A549 (cell line): ENCODE measurements around the gene NFIA. TPM values are rescaled to one million over a fixed set of nuclear protein-coding genes. Genes with fewer than 3 reads are reported as not detected.
A peak's percentile ranks its signal among the peaks of the same experiment; 100 is the strongest.

Experiments
- ATAC-seq, 2 experiments: fragments of 200-7000 bp in 1 of 2; fragments of >200 bp in 1 of 2; cut with Nextera tagmentation in 1 of 2; cut with Tn5 transposase in 1 of 2; 3 replicates each; pipeline versions ENCODE4 v1.8.0 to v1.9.1; 2018 to 2020; ENCODE audit warnings: mild to moderate bottlenecking in 1 of 2, moderate library complexity in 1 of 2
- CTCF ChIA-PET: fragments of 300-600 bp; sonication (Branson Sonifier 250); formaldehyde crosslinking; extraction: SDS; loops from one replicate; lab custom pipeline; 2021; ENCODE audit warnings: antibody characterized with exemption, inconsistent platforms; lab: Yijun Ruan, JAX
- POLR2A ChIA-PET: fragments of 350-600 bp; formaldehyde crosslinking; extraction: SDS; loops from one replicate; lab custom pipeline; 2021; ENCODE audit warnings: antibody characterized with exemption, inconsistent platforms; lab: Yijun Ruan, JAX
- DNase-seq, 2 experiments: peaks; one replicate each; pipeline versions ENCODE4 v3.0.0 to v3.0.0-alpha.2; 2011 to 2016; ENCODE audit warnings: low read depth in 1 of 2, low spot score in 1 of 2
- FAIRE-seq: peaks from 2 replicates; lab custom pipeline; 2011; peaks lifted over from hg19 to GRCh38; lab: Jason Lieb, UNC
- H3K27ac ChIP-seq, 2 experiments: fragments of >200 bp; sonication (Bioruptor Twin); formaldehyde crosslinking; 3 replicates each; pipeline ENCODE4 v1.5.1; 2016 to 2017
- H3K4me1 ChIP-seq: fragments of >200 bp; sonication (Bioruptor Twin); formaldehyde crosslinking; 3 replicates; pipeline ENCODE4 v1.6.1; 2016
- H3K4me2 ChIP-seq: fragments of >200 bp; sonication (Bioruptor Twin); formaldehyde crosslinking; 3 replicates; pipeline ENCODE4 v1.6.1; 2016
- H3K4me3 ChIP-seq: fragments of >200 bp; sonication (Bioruptor Twin); formaldehyde crosslinking; 3 replicates; pipeline ENCODE4 v1.5.1; 2016
- H3K9me3 ChIP-seq: fragments of >200 bp; sonication (Bioruptor Twin); formaldehyde crosslinking; 3 replicates; pipeline ENCODE4 v1.6.1; 2016
- BCL3 ChIP-seq: fragments of >200 bp; sonication (Bioruptor Twin); formaldehyde crosslinking; IDR thresholded peaks from 3 replicates; pipeline ENCODE4 v1.6.1; 2016
- CHD4 ChIP-seq: fragments of 200-600 bp; sonication (generic); IDR thresholded peaks from 2 replicates; pipeline ENCODE4 v1.6.1; 2016; ENCODE audit warnings: antibody characterized with exemption, mild to moderate bottlenecking, borderline replicate concordance
- CTCF ChIP-seq: fragments of >200 bp; sonication (Bioruptor Twin); formaldehyde crosslinking; IDR thresholded peaks from 3 replicates; pipeline ENCODE4 v1.5.1; 2016
- E2F6 ChIP-seq: IDR thresholded peaks from 2 replicates; pipeline ENCODE4 v1.6.1; 2012; ENCODE audit warnings: low read depth, borderline replicate concordance
- EHMT2 ChIP-seq: fragments of 200-600 bp; sonication (generic); IDR thresholded peaks from 2 replicates; pipeline ENCODE4 v1.6.1; 2016; ENCODE audit warnings: antibody characterized with exemption, low read depth, mild to moderate bottlenecking, moderate library complexity
- ELK1 ChIP-seq: fragments of 150-350 bp; IDR thresholded peaks from 2 replicates; pipeline ENCODE4 v1.6.1; 2014; ENCODE audit warnings: low read depth, mild to moderate bottlenecking, low read length
- FOSL2 ChIP-seq, 2 experiments: fragments of 450-650 bp in 1 of 2; fragments of >200 bp in 1 of 2; sonication (Bioruptor Twin) in 1 of 2; formaldehyde crosslinking; IDR thresholded peaks; 2 replicates each; pipeline versions ENCODE4 v1.5.0 to v1.6.1; 2016 to 2020; ENCODE audit warnings: mild to moderate bottlenecking in 1 of 2, moderate library complexity in 1 of 2
- HMGXB4 ChIP-seq: fragments of 250-450 bp; sonication (Bioruptor Pico); IDR thresholded peaks from 2 replicates; pipeline ENCODE4 v1.5.0; 2021; ENCODE audit warnings: mild to moderate bottlenecking, moderate library complexity, borderline replicate concordance
- HOXA7 ChIP-seq: fragments of 250-450 bp; sonication (Bioruptor Pico); IDR thresholded peaks from 2 replicates; pipeline ENCODE4 v1.5.0; 2020; ENCODE audit warnings: mild to moderate bottlenecking, moderate library complexity
- KDM1A ChIP-seq: fragments of 200-600 bp; sonication (generic); IDR thresholded peaks from 2 replicates; pipeline ENCODE4 v1.6.1; 2016; ENCODE audit warnings: low read depth, mild to moderate bottlenecking
- KDM5A ChIP-seq: fragments of 200-600 bp; sonication (generic); IDR thresholded peaks from 2 replicates; pipeline ENCODE4 v1.6.1; 2016; ENCODE audit warnings: antibody characterized with exemption, mild to moderate bottlenecking
- MAFK ChIP-seq: fragments of 450-650 bp; IDR thresholded peaks from 2 replicates; pipeline ENCODE4 v1.6.1; 2014; ENCODE audit not compliant: partially characterized antibody
- MYC ChIP-seq: IDR thresholded peaks from 2 replicates; pipeline ENCODE4 v1.6.1; 2012; ENCODE audit warnings: mild to moderate bottlenecking, inconsistent platforms, low read length, improper control_type of control experiment, borderline replicate concordance
- PHF8 ChIP-seq: fragments of 200-600 bp; sonication (generic); IDR thresholded peaks from 2 replicates; pipeline ENCODE4 v1.6.1; 2016; ENCODE audit warnings: low read depth, mild to moderate bottlenecking, antibody characterized with exemption, moderate library complexity, borderline replicate concordance
- RCOR1 ChIP-seq: fragments of 150-350 bp; IDR thresholded peaks from 2 replicates; pipeline ENCODE4 v1.6.1; 2014; ENCODE audit warnings: antibody characterized with exemption, low read length, low read depth
- RNF2 ChIP-seq: fragments of 200-600 bp; sonication (generic); IDR thresholded peaks from 2 replicates; pipeline ENCODE4 v1.6.1; 2016; ENCODE audit warnings: low read depth, mild to moderate bottlenecking, antibody characterized with exemption, moderate library complexity, borderline replicate concordance
- TP53 ChIP-seq: fragments of 250-450 bp; sonication (Bioruptor Pico); IDR thresholded peaks from 2 replicates; pipeline ENCODE4 v1.5.0; 2021; ENCODE audit warnings: mild to moderate bottlenecking, moderate library complexity
- USF2 ChIP-seq: fragments of 450-650 bp; IDR thresholded peaks from 2 replicates; pipeline ENCODE4 v1.6.1; 2014; ENCODE audit warnings: antibody characterized with exemption
- ZSCAN20 ChIP-seq: fragments of 250-450 bp; sonication (Bioruptor Pico); IDR thresholded peaks from 2 replicates; pipeline ENCODE4 v1.8.0; 2022; ENCODE audit warnings: mild to moderate bottlenecking, moderate library complexity
- WGBS: methylation state at CpG from one replicate; pipeline ENCODE4 v1.1.6; 2017; ENCODE audit errors: missing lambda C conversion rate; 5-methylcytosine and 5-hydroxymethylcytosine counted together
- polyA plus RNA-seq, 4 experiments: library from polyadenylated mRNA; depleted of rRNA in 3 of 4; stranded (reverse); fragments of >200 nt; fragmentation: RNase III in 1 of 4; extraction: RNeasy Plus Mini Kit Qiagen cat#74134 plus additional on column Dnase treatment in 1 of 4; gene quantifications; 2 replicates in 3 of 4; 3 replicates in 1 of 4; pipeline ENCODE4 v1.2.3, GENCODE V29; 2011 to 2017
- TF ChIP-seq, protein P1 (sequence below): IDR thresholded peaks from 2 replicates; pipeline ENCODE4 v1.6.1; 2012

NFIA gene
- polyA plus RNA-seq, 2 of the 4 experiments (the other 2 are of a cell fraction): 6.5 to 25.8 TPM

- POLR2A ChIA-PET: no interaction called here
- H3K4me3 ChIP-seq: no peak overlapping the region
- WGBS: 96% methylated on average over 2 of the region's 2 CpGs
- no peak overlapping the region for H3K4me2 ChIP-seq
- DNase-seq (no peak), ATAC-seq (no peak), FAIRE-seq (no peak)
- H3K27ac ChIP-seq: 0 out of 6 replicates have a peak overlapping the region, but pooled peaks of 1 of the 2 experiments have one; percentile 25
- H3K4me1 ChIP-seq: peaks cover 11% of the 10 kb centered on the region; the same call in 2 of the 3 replicates
- TF ChIP-seq HOXA7 (no peak), RNF2 (no peak), FOSL2 (IDR thresholded peaks at IDR 0.05) (no peak), FOSL2 (CRISPR knock-in tag; IDR thresholded peaks at IDR 0.05) (no peak)
- no peaks in the 10 kb centered on the region for H3K9me3 ChIP-seq
- CTCF ChIA-PET: no interaction called here
Measured at GRCh38 chr1:61361931-61362330, 279.6 kb downstream of the NFIA start.

DNA sequence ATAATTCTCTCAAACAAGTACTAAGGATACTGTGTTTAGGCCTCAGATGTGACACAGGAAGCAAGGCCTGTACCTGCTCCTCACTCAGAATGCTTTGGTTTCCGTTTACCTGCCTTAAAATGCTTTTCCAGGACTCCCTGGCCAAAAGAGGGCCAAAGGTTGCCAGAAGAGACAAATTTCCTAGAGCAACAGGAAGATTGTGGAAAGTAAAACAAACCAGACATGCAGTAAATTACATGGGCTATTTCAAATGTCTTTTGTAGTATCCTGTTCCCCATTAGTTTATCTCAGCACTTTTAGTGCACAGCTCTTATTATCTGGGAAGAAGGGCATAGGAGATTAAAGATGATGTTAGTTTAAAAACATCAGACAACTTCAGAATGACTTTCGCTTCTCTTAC is 280.0 kb downstream of the NFIA start:
- Histone ChIP-seq H3K4me1 (peaks cover 11% of the 10 kb centered on the region; the same call in 2 of the 3 replicates), H3K4me2 (no peak overlapping the region), H3K27ac (0 out of 6 replicates have a peak overlapping the region, but pooled peaks of 1 of the 2 experiments have one; percentile 25), H3K4me3 (no peak overlapping the region), H3K9me3 (no peaks in the 10 kb centered on the region)
- DNase-seq: no peak
- TF ChIP-seq, protein P1, sequence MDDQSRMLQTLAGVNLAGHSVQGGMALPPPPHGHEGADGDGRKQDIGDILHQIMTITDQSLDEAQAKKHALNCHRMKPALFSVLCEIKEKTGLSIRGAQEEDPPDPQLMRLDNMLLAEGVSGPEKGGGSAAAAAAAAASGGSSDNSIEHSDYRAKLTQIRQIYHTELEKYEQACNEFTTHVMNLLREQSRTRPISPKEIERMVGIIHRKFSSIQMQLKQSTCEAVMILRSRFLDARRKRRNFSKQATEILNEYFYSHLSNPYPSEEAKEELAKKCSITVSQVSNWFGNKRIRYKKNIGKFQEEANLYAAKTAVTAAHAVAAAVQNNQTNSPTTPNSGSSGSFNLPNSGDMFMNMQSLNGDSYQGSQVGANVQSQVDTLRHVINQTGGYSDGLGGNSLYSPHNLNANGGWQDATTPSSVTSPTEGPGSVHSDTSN: no peak
- TF ChIP-seq E2F6: no peak
- TF ChIP-seq HOXA7: no peak
- TF ChIP-seq BCL3: no peak
- no peak for TF ChIP-seq HMGXB4 (CRISPR knock-in tag)
- TF ChIP-seq MYC: no peak
- TF ChIP-seq CHD4: no peak
- no peak for TF ChIP-seq KDM1A
- TF ChIP-seq TP53 (CRISPR knock-in tag): no peak
- no peak for TF ChIP-seq ELK1
- no peak for TF ChIP-seq EHMT2
- TF ChIP-seq MAFK: no peak
- no peak for TF ChIP-seq CTCF
- TF ChIP-seq RCOR1: no peak
- TF ChIP-seq ZSCAN20 (CRISPR knock-in tag): no peak
- TF ChIP-seq USF2: no peak
- no peak for TF ChIP-seq KDM5A
- no peak for TF ChIP-seq PHF8
- FAIRE-seq: no peak
- WGBS: 80% methylated on average over 2 of the region's 2 CpGs
- ChIA-PET CTCF (no interaction called here), POLR2A (no interaction called here)
- no peak for ATAC-seq
